Measurements from ENCODE around the gene SYT1.
"Not testable (repeated sequence)": the region's sequence is repeated elsewhere in the genome, so short reads cannot be mapped to it uniquely, and the experiment has no call there.

SYT1 gene

GRCh38 chr12:78977304-78977867, 112.8 kb downstream of the SYT1 start:
- no peak for DNase-seq

- DNase-seq, result no peak
Observed at GRCh38 chr12:78994168-78994791, 129.7 kb downstream of the SYT1 start.

GRCh38 chr12:79000501-79000900, 135.9 kb downstream of the SYT1 start:
- DNase-seq, result no peak

GRCh38 chr12:79001404-79001803, 136.8 kb downstream of the SYT1 start:
- DNase-seq, result no peak

- DNase-seq, result no peak
Observed at GRCh38 chr12:79006306-79006705, 141.7 kb downstream of the SYT1 start.

GRCh38 chr12:79008591-79008990, 144.0 kb downstream of the SYT1 start:
- DNase-seq, result no peak

GRCh38 chr12:79012636-79013035, 148.1 kb downstream of the SYT1 start:
- DNase-seq, result no peak

GRCh38 chr12:79016181-79016580, 151.6 kb downstream of the SYT1 start:
- no peak for DNase-seq

- no peak for DNase-seq
Observed at GRCh38 chr12:79019672-79020071, 155.1 kb downstream of the SYT1 start.

- DNase-seq, result no peak
Observed at GRCh38 chr12:79020106-79020505, 155.5 kb downstream of the SYT1 start.

GRCh38 chr12:79021021-79021420, 156.4 kb downstream of the SYT1 start:
- DNase-seq, result no peak

- DNase-seq, result no peak
Observed at GRCh38 chr12:79023261-79023660, 158.7 kb downstream of the SYT1 start.

GRCh38 chr12:79023784-79024183, 159.2 kb downstream of the SYT1 start:
- DNase-seq, result no peak

- DNase-seq, result no peak
Observed at GRCh38 chr12:79033788-79034187, 169.2 kb downstream of the SYT1 start.

GRCh38 chr12:79044748-79045147, 180.2 kb downstream of the SYT1 start:
- DNase-seq, result not testable (repeated sequence)

- not testable (repeated sequence) for DNase-seq
Observed at GRCh38 chr12:79045149-79045703, 180.7 kb downstream of the SYT1 start.

- no peak for DNase-seq
Observed at GRCh38 chr12:79046021-79046420, 181.4 kb downstream of the SYT1 start.

GRCh38 chr12:79048962-79049361, 184.4 kb downstream of the SYT1 start:
- no peak for DNase-seq

GRCh38 chr12:79053394-79053793, 188.8 kb downstream of the SYT1 start:
- DNase-seq, result no peak

GRCh38 chr12:79055926-79056674, 191.5 kb downstream of the SYT1 start:
- DNase-seq, result no peak

GRCh38 chr12:79056775-79057174, 192.2 kb downstream of the SYT1 start:
- no peak for DNase-seq

- no peak for DNase-seq
Observed at GRCh38 chr12:79057540-79057939, 193.0 kb downstream of the SYT1 start.

GRCh38 chr12:79058342-79058741, 193.8 kb downstream of the SYT1 start:
- DNase-seq, result no peak

GRCh38 chr12:79059557-79059956, 195.0 kb downstream of the SYT1 start:
- no peak for DNase-seq
